Measurements from ENCODE around the gene CDK19.

The CDK19 gene

GRCh38 chr6:110653381-110653780 is 161.9 kb downstream of the CDK19 start:
- no peak overlapping the region for H3K4me2 ChIP-seq (ENCODE audit: low read length)
- H3K9me3 ChIP-seq (ENCODE audit: control insufficient read depth, low read length): no peaks in the 10 kb centered on the region
- no peak overlapping the region for H3K27ac ChIP-seq
- TF ChIP-seq CTCF (IDR thresholded peaks at IDR 0.05): no peak
- H3K9ac ChIP-seq: no peak overlapping the region
- no peak overlapping the region for H2AFZ ChIP-seq
- H3K4me1 ChIP-seq: peaks cover 4% of the 10 kb centered on the region
- H3K79me2 ChIP-seq: no peaks in the 10 kb centered on the region
- H3K4me3 ChIP-seq (ENCODE audit: low read depth, low read length): no peak overlapping the region
- no peaks in the 10 kb centered on the region for H3K36me3 ChIP-seq (ENCODE audit: control insufficient read depth, insufficient read depth, low read length)
- H3K27me3 ChIP-seq (ENCODE audit: control insufficient read depth, insufficient read depth, low read length): no peaks in the 10 kb centered on the region

GRCh38 chr6:110652520-110652919 is 162.7 kb downstream of the CDK19 start:
- H3K4me2 ChIP-seq (ENCODE audit: low read length): no peak overlapping the region
- no peaks in the 10 kb centered on the region for H3K79me2 ChIP-seq
- no peaks in the 10 kb centered on the region for H3K36me3 ChIP-seq (ENCODE audit: control insufficient read depth, insufficient read depth, low read length)
- TF ChIP-seq CTCF (IDR thresholded peaks at IDR 0.05): no peak
- no peak overlapping the region for H3K9ac ChIP-seq
- no peak overlapping the region for H3K4me3 ChIP-seq (ENCODE audit: low read depth, low read length)
- H3K4me1 ChIP-seq: peaks cover 4% of the 10 kb centered on the region
- no peak overlapping the region for H2AFZ ChIP-seq
- no peak overlapping the region for H3K27ac ChIP-seq
- H3K9me3 ChIP-seq (ENCODE audit: control insufficient read depth, low read length): no peaks in the 10 kb centered on the region
- H3K27me3 ChIP-seq (ENCODE audit: control insufficient read depth, insufficient read depth, low read length): no peaks in the 10 kb centered on the region

DNA sequence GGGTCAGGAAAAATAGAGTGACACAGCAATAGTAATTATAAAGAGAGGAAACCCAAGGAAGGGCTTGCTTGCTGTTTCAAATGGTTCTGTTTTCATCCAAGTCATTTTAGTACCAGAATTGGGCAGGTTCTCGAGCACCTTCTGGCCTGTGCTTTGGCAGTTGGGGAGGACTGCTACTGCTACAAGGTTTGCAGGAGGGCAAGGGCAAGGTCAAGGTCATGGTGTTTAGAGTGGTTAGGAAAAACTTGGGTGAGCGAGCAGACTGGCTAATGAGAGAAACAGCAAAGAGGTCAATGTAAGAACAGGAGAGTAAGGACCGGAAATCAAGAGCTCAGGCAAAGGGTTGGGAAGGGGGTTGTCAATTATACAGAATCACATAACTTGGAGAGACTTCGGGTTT is 164.5 kb downstream of the CDK19 start:
- Histone ChIP-seq H3K4me2 (ENCODE audit: low read length) (no peak overlapping the region), H3K9ac (no peak overlapping the region), H3K4me1 (peaks cover 4% of the 10 kb centered on the region), H2AFZ (peak overlapping the region; percentile 54), H3K27me3 (ENCODE audit: control insufficient read depth, insufficient read depth, low read length) (no peaks in the 10 kb centered on the region), H3K4me3 (ENCODE audit: low read depth, low read length) (no peak overlapping the region), H3K36me3 (ENCODE audit: control insufficient read depth, insufficient read depth, low read length) (no peaks in the 10 kb centered on the region), H3K9me3 (ENCODE audit: control insufficient read depth, low read length) (no peaks in the 10 kb centered on the region), H3K27ac (no peak overlapping the region), H3K79me2 (no peaks in the 10 kb centered on the region)
- TF ChIP-seq CTCF (IDR thresholded peaks at IDR 0.05): no peak

DNA sequence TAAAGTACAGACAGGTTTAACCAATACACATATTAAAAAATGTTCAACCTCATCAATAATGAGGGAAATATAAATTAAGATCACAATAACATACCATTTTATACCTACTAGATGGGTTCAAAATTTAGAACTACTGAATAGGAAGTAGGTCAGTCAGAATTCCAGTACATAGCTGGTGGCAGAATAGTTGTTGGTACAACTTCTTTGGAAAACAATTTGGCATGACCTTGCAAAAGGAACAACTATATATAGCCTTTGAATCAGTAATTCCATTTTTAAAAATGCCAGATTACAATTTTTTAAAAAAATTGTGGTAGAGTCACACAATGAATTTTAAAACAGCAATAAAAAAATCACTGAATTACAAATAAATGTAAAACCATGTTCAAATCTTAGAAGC is 165.6 kb downstream of the CDK19 start:
- H3K4me3 ChIP-seq (ENCODE audit: low read depth, low read length): no peak overlapping the region
- no peaks in the 10 kb centered on the region for H3K9me3 ChIP-seq (ENCODE audit: control insufficient read depth, low read length)
- no peaks in the 10 kb centered on the region for H3K79me2 ChIP-seq
- H3K36me3 ChIP-seq (ENCODE audit: control insufficient read depth, insufficient read depth, low read length): no peaks in the 10 kb centered on the region
- no peak overlapping the region for H3K27ac ChIP-seq
- no peak overlapping the region for H2AFZ ChIP-seq
- peaks cover 4% of the 10 kb centered on the region for H3K4me1 ChIP-seq
- TF ChIP-seq CTCF (IDR thresholded peaks at IDR 0.05): no peak
- H3K9ac ChIP-seq: no peak overlapping the region
- no peak overlapping the region for H3K4me2 ChIP-seq (ENCODE audit: low read length)
- no peaks in the 10 kb centered on the region for H3K27me3 ChIP-seq (ENCODE audit: control insufficient read depth, insufficient read depth, low read length)
